Activated B cell treated with CpG ODN at 0.5 μM for 24 hours (primary cell): ENCODE measurements around the gene KARS1. TPM values are rescaled to one million over a fixed set of nuclear protein-coding genes. Genes with fewer than 3 reads are reported as not detected.

Experiments
- ATAC-seq: fragments of 200-7000 bp; cut with Tn5 transposase; one replicate; pipeline ENCODE4 v1.10.0; 2021; ENCODE audit warnings: low read depth, mild to moderate bottlenecking, moderate library complexity
- CTCF ChIA-PET: fragments of 350-600 bp; sonication (Branson Sonifier 250); formaldehyde crosslinking; loops from one replicate; lab custom pipeline; 2021; ENCODE audit warnings: antibody characterized with exemption; lab: Charles Lee
- POLR2A ChIA-PET: fragments of 350-600 bp; sonication (Branson Sonifier 250); formaldehyde crosslinking; loops from one replicate; lab custom pipeline; 2021; ENCODE audit warnings: antibody characterized with exemption; lab: Charles Lee
- DNase-seq: peaks from one replicate; pipeline ENCODE4 v3.0.0; 2022
- H3K27ac Mint-ChIP-seq: one replicate; pipeline ENCODE4 v1.8.0; 2020; ENCODE audit warnings: mixed read lengths
- H3K27me3 Mint-ChIP-seq: one replicate; pipeline ENCODE4 v1.8.0; 2021; ENCODE audit warnings: mixed read lengths
- H3K36me3 Mint-ChIP-seq: one replicate; pipeline ENCODE4 v1.8.0; 2021; ENCODE audit warnings: low read depth, mixed read lengths
- H3K4me1 Mint-ChIP-seq: one replicate; pipeline ENCODE4 v1.8.0; 2021; ENCODE audit warnings: mixed read lengths
- H3K4me3 Mint-ChIP-seq: one replicate; pipeline ENCODE4 v1.8.0; 2020; ENCODE audit warnings: mild to moderate bottlenecking, mixed read lengths
- H3K9me3 Mint-ChIP-seq: one replicate; pipeline ENCODE4 v1.8.0; 2020; ENCODE audit warnings: mixed read lengths
- intact Hi-C: fragments of 100-400 bp; cut with micrococcal nuclease; formaldehyde crosslinking; loops from one replicate; pipeline ENCODE4 v1.15.1; 2024
- total RNA-seq: library from RNA; stranded (reverse); gene quantifications from 2 replicates; pipeline ENCODE4 v1.2.3, GENCODE V29; 2022
- TF ChIP-seq, protein P1 (sequence below): fragments of 200-600 bp; IDR thresholded peaks from one replicate; pipeline ENCODE4 v1.8.0; 2022; ENCODE audit warnings: antibody characterized with exemption, mild to moderate bottlenecking

Gene KARS1
- total RNA-seq, 1 donor from 2014 or later, result 166 TPM

DNA sequence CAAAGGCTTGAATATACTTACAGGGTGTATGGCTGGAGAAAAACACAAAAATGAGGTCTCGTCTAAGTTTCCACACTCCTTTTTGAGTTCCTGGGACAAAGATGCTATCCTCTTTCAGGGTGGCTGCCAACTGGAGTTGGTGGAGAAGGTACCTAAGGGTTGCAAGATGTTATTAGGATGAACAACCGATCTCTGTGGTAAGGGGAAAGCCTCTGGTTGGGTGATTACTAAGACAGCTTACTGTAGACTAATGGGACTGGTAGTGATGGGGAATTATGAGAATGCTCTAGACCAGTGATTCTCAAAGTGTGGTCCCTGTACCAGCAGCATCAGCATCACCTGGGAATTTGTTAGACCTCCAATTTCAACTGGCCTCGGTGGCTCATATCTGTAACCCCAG, 30.3 kb downstream of the KARS1 start:
- intact Hi-C loops, result no loop called here
- peaks cover 14% of the 10 kb centered on the region for H3K4me1 Mint-ChIP-seq
- TF ChIP-seq, protein P1, sequence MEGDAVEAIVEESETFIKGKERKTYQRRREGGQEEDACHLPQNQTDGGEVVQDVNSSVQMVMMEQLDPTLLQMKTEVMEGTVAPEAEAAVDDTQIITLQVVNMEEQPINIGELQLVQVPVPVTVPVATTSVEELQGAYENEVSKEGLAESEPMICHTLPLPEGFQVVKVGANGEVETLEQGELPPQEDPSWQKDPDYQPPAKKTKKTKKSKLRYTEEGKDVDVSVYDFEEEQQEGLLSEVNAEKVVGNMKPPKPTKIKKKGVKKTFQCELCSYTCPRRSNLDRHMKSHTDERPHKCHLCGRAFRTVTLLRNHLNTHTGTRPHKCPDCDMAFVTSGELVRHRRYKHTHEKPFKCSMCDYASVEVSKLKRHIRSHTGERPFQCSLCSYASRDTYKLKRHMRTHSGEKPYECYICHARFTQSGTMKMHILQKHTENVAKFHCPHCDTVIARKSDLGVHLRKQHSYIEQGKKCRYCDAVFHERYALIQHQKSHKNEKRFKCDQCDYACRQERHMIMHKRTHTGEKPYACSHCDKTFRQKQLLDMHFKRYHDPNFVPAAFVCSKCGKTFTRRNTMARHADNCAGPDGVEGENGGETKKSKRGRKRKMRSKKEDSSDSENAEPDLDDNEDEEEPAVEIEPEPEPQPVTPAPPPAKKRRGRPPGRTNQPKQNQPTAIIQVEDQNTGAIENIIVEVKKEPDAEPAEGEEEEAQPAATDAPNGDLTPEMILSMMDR, result no peak
- peaks cover 72% of the 10 kb centered on the region for H3K36me3 Mint-ChIP-seq
- H3K27ac Mint-ChIP-seq, result no peak overlapping the region
- no peak overlapping the region for H3K4me3 Mint-ChIP-seq
- H3K9me3 Mint-ChIP-seq, result no peaks in the 10 kb centered on the region
- H3K27me3 Mint-ChIP-seq, result no peaks in the 10 kb centered on the region
- ATAC-seq, result no peak
- POLR2A ChIA-PET, result no interaction called here
- CTCF ChIA-PET, result no interaction called here
- no peak for DNase-seq

DNA sequence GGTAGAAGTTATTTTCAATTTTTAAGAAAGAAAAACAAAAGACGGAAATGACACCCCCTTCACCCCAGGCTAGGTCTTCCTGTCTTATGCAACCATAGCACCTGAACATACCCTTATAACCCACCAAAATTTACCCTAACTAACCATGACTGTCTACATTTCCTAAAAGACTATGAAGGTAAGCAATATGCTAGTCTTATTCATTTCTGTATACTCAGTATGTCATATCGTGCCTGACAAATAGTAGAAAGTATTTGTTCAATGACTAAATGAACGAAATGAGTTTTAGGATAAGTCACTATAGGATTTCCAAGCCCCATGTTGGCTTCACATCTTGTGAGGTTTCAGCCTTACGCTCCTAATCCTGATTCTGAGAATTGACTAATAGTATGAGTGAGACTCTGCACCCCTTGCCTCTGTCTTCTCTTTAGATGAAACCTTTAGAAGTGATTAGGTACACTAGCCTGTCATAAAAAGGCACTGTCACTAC, 30.9 kb downstream of the KARS1 start:
- TF ChIP-seq, protein P1, result no peak
- no peak overlapping the region for H3K4me3 Mint-ChIP-seq
- no peak for ATAC-seq

DNA sequence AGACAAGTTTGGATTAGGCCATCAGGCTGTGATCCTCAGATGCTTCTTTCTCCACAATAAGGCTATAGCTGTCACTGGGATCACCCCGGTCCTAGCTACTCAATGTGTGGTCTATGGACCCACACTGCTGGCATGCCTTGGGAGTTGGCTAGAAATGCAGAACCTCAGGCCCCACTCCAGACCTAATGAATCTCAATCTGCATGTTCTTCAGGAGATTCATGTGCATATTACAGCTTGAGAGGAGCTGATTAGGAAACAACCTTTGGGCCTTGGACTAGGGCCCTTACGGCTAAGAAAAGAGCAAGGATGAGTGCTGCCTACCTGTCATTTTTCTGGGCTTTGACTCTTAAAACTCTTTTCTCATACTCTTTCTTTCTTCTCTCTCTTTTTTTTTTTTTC, 31.8 kb downstream of the KARS1 start:
- Mint-ChIP-seq H3K27me3 (no peaks in the 10 kb centered on the region), H3K4me3 (no peak overlapping the region), H3K4me1 (peaks cover 4% of the 10 kb centered on the region), H3K27ac (no peak overlapping the region), H3K36me3 (peaks cover 73% of the 10 kb centered on the region), H3K9me3 (no peaks in the 10 kb centered on the region)
- ATAC-seq (no peak), DNase-seq (no peak)
- CTCF ChIA-PET, result no interaction called here
- TF ChIP-seq, protein P1, result no peak
- POLR2A ChIA-PET, result no interaction called here
- intact Hi-C loops, result no loop called here

More for the DNA sequence above, 30.9 kb downstream of the KARS1 start:
- intact Hi-C loops, result no loop called here
- no peak overlapping the region for H3K27ac Mint-ChIP-seq
- no peaks in the 10 kb centered on the region for H3K27me3 Mint-ChIP-seq
- ChIA-PET POLR2A (no interaction called here), CTCF (no interaction called here)
- peaks cover 8% of the 10 kb centered on the region for H3K4me1 Mint-ChIP-seq
- DNase-seq, result no peak
- peaks cover 73% of the 10 kb centered on the region for H3K36me3 Mint-ChIP-seq
- H3K9me3 Mint-ChIP-seq, result no peaks in the 10 kb centered on the region

DNA sequence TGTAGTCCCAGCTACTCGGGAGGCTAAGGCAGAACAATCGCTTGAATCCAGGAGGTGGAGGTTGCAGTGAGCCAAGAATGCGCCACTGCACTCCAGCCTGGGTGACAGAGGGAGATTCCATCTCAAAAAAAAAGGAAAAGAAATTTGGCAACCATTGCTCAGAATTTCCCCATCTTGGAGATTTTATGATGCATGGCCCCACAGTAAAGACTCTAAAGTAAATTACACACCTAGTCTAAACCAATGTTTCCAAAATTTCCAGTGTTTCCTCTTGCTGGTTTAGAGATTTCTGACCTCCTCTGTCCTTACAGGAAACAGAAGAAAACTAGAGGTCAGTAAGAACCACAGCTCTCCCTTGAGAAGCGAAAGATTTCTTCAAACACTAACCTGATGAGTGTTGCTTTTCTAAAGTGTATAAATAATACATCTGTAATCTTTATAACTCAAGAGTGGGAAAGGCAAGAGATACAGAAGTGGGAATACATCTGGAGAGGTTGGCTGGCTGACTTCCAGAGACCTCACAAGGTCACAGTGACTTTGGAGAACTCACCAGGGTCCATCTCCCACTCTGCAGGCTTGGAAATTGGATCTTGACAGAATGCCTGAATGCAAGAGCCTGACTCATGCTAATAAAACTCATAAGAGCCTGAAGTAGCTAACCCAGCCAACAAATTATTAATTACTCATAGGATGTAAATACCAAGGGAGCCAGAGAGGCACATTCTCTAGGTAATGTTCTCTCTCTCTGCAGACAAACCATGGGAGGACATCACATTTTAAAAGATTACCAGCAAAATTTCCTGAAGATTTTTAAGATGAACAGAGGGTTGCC, 33.2 kb downstream of the KARS1 start:
- no peak overlapping the region for H3K4me3 Mint-ChIP-seq
- no peak overlapping the region for H3K27ac Mint-ChIP-seq
- CTCF ChIA-PET, result no interaction called here
- TF ChIP-seq, protein P1, result no peak
- intact Hi-C loops, result no loop called here
- ATAC-seq, result no peak
- no peak for DNase-seq
- peaks cover 70% of the 10 kb centered on the region for H3K36me3 Mint-ChIP-seq
- POLR2A ChIA-PET, result no interaction called here
- no peaks in the 10 kb centered on the region for H3K4me1 Mint-ChIP-seq
- H3K9me3 Mint-ChIP-seq, result no peaks in the 10 kb centered on the region
- H3K27me3 Mint-ChIP-seq, result no peaks in the 10 kb centered on the region

DNA sequence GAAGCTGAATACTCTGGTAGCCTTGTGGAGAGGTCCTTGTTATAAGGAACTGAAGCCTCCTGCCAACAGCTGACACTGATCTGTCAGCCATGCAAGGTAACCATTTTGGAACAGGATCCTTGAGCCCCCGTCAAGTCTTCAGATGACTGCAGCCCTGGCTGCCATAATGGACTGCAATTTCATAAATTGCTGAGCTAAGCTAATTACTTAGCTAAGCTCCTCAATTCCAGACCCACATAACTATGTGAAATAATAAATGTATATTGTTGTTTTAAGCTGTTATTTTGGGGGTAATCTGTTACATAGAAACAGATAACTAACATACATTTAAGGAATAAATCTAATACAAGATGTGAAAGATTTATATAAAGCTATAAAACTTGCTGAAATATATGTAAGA, 41.0 kb downstream of the KARS1 start:
- Mint-ChIP-seq H3K4me1 (no peaks in the 10 kb centered on the region), H3K27me3 (no peaks in the 10 kb centered on the region), H3K9me3 (peaks cover 7% of the 10 kb centered on the region), H3K27ac (no peak overlapping the region), H3K4me3 (no peak overlapping the region), H3K36me3 (peaks cover 67% of the 10 kb centered on the region)
- ChIA-PET POLR2A (interaction anchor here (0.6 kb wide), 1 partner anchor 121 kb away, joined by 4 read pairs; no protein-coding TSS in a partner anchor), CTCF (no interaction called here)
- TF ChIP-seq, protein P1, result no peak
- intact Hi-C loops, result no loop called here
- ATAC-seq, result no peak
- no peak for DNase-seq
